HG02840 (cell line): ENCODE measurements around the gene ARHGAP6.

ENCODE experiments used
- ATAC-seq: cut with Tn5 transposase; IDR thresholded peaks from one replicate; pipeline ENCODE4 v1.9.1; 2021; ENCODE audit warnings: mild to moderate bottlenecking, moderate library complexity, moderate number of reproducible peaks; ENCODE audit not compliant: unreplicated experiment, low FRiP score

Gene ARHGAP6

GRCh38 chrX:11465648-11466411 lies 199.9 kb downstream of the ARHGAP6 start:
- no peak for ATAC-seq

GRCh38 chrX:11464836-11465463 lies 200.8 kb downstream of the ARHGAP6 start:
- ATAC-seq: no peak

GRCh38 chrX:11464380-11464779 lies 201.3 kb downstream of the ARHGAP6 start:
- no peak for ATAC-seq

- no peak for ATAC-seq
Measured at GRCh38 chrX:11462648-11463047, 203.1 kb downstream of the ARHGAP6 start.

GRCh38 chrX:11462136-11462535 lies 203.6 kb downstream of the ARHGAP6 start:
- ATAC-seq: no peak

- ATAC-seq: no peak
Measured at GRCh38 chrX:11461201-11462001, 204.3 kb downstream of the ARHGAP6 start.

GRCh38 chrX:11460347-11460746 lies 205.4 kb downstream of the ARHGAP6 start:
- ATAC-seq: no peak

GRCh38 chrX:11458170-11458569 lies 207.6 kb downstream of the ARHGAP6 start:
- ATAC-seq: no peak

- ATAC-seq: no peak
Measured at GRCh38 chrX:11451151-11451550, 214.6 kb downstream of the ARHGAP6 start.

- no peak for ATAC-seq
Measured at GRCh38 chrX:11450354-11450753, 215.4 kb downstream of the ARHGAP6 start.

GRCh38 chrX:11449613-11450012 lies 216.1 kb downstream of the ARHGAP6 start:
- no peak for ATAC-seq

- no peak for ATAC-seq
Measured at GRCh38 chrX:11447418-11447817, 218.3 kb downstream of the ARHGAP6 start.

GRCh38 chrX:11446949-11447348 lies 218.8 kb downstream of the ARHGAP6 start:
- ATAC-seq: no peak

- no peak for ATAC-seq
Measured at GRCh38 chrX:11446336-11446735, 219.4 kb downstream of the ARHGAP6 start.

GRCh38 chrX:11445540-11445939 lies 220.2 kb downstream of the ARHGAP6 start:
- no peak for ATAC-seq

- no peak for ATAC-seq
Measured at GRCh38 chrX:11444052-11444451, 221.7 kb downstream of the ARHGAP6 start.

- no peak for ATAC-seq
Measured at GRCh38 chrX:11439846-11440245, 225.9 kb downstream of the ARHGAP6 start.

- no peak for ATAC-seq
Measured at GRCh38 chrX:11438767-11439166, 227.0 kb downstream of the ARHGAP6 start.

GRCh38 chrX:11438380-11438723 lies 227.4 kb downstream of the ARHGAP6 start:
- no peak for ATAC-seq

- ATAC-seq: no peak
Measured at GRCh38 chrX:11437642-11438379, 227.9 kb downstream of the ARHGAP6 start.

- no peak for ATAC-seq
Measured at GRCh38 chrX:11435568-11435967, 230.2 kb downstream of the ARHGAP6 start.
